ENCODE data around the gene DNAJB8.
A peak's percentile ranks its signal among the peaks of the same experiment; 100 is the strongest.

DNAJB8 gene

DNA sequence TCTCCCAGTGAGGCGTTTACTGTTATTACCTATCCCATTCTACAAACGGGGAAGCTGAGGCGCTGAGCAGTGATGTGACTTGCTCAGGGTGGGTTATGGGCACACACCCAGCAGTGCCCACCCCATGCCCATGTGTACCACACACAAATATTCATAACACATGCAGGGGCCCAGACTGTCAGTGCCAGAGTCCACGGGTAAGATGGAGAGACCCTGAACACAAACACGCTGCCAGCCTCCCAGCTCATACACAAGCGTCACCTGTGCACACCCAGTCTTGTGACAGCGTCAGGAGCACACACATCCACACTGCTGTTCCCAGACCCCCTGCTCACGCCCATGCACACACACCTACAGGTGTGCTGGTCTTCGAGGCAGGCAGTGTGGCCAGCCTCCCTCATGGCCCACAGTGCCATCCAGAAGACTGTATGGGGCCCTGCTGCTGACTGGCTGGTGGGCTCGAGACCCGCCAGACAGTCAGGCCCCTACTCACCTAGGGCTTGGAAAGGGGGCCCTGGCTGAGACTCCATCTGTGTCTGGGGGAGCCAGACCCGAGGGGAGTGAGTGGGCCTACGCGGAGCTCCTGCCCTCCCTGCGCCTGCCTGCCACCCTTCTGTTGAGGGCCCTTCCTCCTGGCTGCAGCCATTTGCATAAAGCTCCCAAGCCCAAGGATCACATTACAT is 39.4 kb downstream of the DNAJB8 start:
- DNase-seq (ENCODE audit: low read depth, low spot score) = no peak

DNA sequence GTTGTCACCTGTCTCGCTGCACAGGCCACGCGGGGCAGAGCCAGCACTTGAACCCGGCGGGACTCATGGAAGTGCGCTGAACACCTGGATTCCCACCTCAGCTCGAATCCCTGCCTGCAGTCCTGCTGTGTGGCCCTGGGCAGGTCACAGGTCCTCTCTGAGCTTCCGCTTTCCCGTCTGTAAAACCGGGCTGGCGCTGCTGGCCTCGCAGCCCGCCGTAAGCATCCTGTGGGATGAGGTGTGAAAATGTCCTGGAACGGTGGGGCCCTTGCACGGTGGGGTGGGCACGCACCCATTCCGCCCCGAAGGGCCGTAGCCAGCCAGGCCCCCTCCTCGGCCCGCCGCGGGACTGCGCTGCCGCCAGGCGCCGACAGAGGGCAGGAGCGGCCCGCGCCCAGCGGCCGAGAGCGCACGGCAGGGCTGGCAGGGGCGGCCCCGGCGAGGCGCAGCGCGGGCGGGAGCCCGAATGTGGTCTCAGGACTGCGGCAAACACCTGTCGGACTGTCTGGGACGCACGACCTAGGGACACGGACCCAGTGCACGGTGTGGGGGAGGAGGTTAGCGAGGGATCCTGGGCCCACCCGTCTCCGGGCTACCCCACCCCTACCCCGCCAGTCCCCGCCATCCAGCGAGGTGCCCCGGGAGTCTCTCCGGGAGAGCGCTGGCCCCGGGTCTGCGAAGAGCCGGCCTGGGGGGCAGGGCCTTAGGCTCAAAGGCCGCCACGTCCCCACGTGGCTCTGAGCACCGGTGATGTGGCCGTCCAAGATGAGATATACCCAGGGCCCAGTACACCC is 40.4 kb downstream of the DNAJB8 start:
- peak; percentile 16 for DNase-seq (ENCODE audit: low read depth, low spot score)

DNA sequence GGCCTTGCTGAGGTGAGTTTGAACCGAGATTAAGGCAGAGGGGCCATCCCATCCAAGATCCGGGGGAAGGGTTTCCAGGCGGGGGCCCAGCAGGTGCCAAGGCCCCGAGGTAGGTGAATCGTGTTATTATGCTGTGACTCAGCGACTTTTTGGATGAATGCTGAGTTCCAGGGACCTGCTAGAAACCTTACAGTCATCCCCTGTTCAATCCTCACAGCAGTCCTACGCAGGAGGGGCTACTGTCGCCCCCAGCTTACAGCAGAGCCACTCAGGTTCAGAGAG is 40.9 kb downstream of the DNAJB8 start:
- DNase-seq (ENCODE audit: low read depth, low spot score) = no peak

DNA sequence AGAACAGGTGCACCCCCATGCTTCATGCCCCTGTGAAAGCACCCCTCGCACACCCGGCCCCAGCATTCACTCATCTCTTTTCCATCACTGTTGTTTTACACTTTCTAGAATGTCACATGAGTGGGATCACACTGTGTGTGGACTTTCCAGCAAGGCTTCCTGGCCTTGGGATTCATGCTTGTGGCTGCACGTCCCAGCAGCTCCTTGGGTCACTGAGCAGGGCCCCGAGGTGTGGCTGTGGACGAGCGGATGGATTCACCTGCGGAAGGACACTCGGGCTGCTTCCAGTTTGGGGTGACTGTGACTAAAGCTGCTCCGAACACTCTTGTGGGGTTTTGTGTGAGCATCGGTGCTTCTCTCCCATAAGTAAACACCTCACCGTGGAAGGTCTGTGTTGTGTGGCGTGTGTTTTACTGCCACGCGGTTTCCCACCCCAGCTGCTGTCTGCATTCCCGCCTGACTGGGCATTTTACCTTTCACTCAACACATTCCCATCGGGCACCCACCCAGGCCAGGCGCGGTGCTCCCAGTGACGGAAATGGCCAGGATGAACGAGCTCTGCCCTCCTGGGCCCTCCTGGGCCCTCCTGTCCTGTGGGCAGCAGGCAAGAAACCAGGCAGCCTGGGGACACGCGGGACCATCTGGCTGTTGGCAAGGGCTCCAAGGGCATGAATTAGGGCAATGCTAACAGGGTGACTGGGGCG is 41.4 kb downstream of the DNAJB8 start:
- no peak for DNase-seq (ENCODE audit: low read depth, low spot score)

DNA sequence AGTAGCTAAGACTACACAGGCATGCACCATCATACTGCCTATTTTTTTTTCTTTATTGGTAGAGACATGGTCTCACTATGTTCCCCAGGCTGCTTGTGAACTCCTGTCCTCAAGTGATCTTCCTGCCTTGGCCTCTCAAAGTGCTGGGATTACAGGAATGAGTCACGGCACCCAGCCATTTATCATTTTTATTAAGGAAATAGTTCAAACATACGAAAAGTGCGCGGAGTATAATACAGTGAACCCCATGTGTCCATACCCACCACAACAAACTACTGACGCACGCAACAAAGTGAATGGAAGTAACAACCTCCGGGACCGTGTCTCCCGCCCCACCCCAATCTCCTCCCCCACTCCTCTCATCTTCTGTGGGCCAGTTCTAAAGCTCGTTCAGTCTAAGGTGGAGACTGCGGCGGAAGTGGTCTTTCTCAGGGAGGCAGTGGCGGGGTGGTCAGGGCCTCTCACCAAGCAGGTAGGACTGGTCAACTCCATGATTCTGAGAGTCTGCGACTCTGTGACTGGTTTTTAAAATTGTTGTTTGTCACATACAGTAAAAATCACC is 42.1 kb downstream of the DNAJB8 start:
- no peak for DNase-seq (ENCODE audit: low read depth, low spot score)

DNA sequence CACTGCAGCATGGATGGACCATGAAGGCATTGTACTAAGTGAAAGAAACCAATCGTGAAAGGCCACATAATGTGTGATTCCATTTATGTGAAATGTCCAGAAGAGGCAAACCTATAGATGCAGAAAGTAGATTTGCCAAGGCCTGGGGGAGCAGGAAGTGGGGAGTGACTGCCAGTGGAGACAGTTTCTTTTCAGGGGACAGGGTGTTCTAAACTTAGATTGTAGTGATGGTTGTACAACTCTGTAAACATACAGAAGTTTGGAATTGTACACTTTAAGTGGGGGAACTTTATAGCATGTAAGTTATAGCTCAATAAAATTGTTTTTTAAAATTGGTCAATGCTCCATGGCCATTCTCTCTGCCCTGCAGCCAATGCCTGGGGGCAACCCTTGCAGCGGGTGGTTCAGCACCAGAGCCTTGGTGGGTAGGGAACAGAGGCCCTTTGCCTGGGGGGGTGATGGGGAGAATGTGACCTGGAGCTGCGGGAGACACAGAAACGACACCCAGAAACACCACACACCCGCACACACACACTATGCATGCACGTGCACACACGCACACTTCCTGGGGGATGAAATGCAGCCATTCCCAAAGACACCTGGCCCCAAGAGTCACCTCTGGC is 43.1 kb downstream of the DNAJB8 start:
- DNase-seq (ENCODE audit: low read depth, low spot score) = no peak

DNA sequence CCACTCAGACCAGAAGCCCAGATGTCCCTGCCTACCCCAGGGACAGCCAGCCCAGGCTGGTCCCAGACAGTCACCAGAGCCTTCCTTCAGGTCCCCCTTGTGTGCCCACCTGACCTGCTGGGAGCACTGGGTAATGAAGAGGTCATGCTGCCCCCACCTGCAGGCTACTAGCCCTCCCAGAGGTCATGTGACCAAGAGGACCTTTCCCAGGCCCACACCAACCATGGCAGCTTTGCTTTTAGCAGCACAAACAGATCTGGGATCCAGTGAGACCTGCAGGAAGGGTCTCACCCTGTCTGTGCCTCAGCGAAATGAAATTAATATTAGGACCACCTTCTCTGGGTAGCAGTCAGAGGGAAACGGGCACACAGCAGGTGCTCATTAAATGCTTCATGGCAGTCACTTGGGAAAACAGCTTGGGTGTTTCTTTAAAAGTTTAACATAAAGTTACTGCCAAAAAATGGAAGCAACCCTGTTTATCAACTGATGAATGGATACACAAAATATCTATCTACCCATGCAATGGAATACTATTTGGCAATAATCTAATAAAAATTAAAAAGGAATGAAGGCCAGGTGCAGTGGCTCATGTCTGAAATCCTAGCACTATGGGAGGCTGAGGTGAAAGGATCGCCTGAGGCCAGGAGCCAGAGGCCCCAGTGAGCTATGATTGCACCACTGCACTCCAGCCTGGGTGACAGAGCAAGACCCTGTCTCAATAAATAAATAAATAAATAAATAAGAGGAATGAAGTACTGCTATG is 43.7 kb downstream of the DNAJB8 start:
- no peak for DNase-seq (ENCODE audit: low read depth, low spot score)

DNA sequence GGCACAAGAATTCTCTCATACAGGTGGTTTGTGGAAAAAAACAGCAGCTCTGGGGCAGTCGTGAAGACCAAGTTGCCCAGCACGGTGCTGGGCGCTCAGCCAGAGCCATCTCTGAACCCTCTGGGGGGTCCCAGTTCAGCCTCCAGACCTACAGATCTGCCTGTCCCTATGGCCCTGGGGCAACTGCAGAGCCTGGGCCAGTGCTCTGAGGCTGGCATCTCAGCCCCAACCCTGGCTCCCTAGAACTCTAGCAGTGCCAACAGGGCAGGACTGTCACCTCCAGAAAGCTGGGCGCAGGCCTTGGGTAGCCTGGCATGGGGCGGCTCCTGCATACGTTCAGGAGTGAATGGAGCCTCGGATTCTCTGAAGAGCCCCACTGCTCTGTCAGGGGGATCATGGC is 44.7 kb downstream of the DNAJB8 start:
- DNase-seq (ENCODE audit: low read depth, low spot score) = no peak

DNA sequence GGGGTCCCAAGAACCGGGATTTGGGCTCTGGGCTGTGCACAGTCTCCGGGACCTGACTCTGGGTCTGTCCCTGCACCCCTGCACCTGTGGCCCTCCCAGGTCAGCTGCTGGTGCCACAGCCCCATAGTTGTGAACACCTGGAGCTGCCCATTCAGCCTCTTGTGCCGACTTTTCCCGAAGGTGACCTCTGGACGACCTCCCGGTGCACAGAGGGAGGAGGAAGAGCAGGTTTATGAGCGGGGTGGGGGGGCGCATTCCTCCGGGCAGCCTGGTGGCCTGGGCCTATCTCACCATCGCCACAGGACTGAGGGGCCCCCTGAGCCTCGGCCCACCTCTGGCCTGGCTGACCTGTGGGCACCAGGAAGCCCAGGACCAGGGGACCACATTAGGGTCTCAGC is 45.3 kb downstream of the DNAJB8 start:
- DNase-seq (ENCODE audit: low read depth, low spot score) = no peak

DNA sequence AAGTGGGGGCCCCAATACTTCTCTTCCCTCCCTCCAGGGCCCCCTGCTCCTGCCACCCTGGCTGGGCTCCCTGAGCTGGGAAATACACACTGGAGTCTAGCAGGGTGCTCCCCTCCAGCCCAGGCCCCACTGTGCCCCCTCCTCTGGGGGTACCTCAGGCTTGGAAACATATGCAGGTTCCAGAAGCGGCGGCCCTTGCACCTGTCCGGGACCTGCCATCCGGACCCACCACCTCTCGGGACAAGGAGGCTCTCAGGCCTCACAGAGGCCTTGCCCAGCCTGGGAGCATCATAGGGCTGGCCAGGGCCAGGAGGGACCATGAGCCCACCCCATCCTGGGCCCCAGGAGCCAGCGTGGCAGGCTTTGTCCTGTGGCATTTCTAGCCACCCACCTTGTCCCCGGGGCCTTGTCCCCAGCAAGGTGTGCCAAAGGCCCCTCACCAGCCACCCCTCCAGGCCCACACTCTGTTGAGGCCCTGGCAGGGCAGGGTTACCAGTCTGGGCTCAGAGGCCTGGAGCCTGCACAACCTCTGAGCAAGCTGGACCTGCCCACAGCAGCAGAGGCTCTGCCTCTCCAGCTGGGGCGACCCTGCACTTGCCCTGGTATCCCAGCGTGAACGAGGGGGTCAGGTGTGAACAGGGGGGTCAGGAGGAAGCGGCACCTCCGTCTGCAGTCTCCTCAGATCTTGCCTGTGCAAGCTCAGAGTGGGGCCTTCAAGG is 45.8 kb downstream of the DNAJB8 start:
- DNase-seq (ENCODE audit: low read depth, low spot score) = no peak

DNA sequence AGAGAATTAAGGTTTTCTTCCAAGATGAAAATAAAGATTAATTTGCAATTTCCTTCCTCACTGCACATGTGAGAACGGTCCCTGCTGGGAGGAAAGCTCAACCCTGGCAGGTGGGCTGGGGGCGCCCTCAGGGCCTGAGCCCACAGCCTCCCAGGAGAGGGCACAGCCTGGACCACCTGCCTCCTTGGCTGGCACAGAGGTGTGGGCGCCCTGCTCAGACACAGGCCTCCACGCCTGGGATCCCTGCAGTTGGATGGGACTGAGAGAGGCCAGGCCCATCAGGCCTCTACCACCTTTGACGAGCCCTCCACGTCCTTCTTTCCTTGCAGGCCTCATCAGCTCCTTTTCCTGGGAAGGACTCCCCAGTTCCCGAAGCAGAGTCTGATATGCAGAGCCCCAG is 46.4 kb downstream of the DNAJB8 start:
- DNase-seq (ENCODE audit: low read depth, low spot score) = no peak

DNA sequence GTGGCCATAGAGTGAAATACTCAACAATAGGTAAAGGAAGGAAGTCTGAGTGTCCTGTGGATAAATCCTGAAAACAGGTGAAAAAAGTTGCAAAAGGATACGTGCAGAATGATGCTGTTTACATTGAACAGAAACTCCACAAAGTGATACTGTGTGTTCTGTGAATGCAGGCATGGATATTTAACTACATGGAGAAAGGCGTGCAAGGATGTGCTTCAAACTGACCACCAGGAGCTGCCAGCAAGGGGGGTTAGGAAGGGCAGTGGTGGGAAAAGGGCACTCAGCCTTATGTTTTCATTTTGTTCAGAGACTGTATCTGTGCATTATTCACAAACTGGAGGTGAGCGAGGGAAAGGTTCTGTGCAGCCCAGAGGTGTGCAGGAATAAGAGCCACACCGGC is 47.4 kb downstream of the DNAJB8 start:
- no peak for DNase-seq (ENCODE audit: low read depth, low spot score)

DNA sequence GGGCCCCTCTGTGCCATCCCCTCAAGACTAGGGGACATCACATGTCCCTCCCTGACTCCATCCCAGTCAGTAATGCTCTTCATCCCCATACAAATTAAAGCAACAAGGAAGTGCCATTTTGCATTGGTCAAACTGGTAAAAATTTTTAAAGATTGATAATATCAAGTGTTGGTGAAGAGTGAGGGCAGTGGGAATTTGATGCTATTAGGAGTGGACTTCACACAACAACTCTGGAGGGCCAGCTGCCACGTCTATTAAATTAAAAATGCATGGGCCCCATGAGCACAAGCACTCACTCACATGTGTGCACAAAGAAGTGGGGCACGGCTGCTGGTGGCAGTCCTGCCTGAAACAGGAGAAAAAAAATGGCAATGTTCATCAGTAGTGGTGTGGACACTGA is 47.8 kb downstream of the DNAJB8 start:
- DNase-seq (ENCODE audit: low read depth, low spot score) = no peak

DNA sequence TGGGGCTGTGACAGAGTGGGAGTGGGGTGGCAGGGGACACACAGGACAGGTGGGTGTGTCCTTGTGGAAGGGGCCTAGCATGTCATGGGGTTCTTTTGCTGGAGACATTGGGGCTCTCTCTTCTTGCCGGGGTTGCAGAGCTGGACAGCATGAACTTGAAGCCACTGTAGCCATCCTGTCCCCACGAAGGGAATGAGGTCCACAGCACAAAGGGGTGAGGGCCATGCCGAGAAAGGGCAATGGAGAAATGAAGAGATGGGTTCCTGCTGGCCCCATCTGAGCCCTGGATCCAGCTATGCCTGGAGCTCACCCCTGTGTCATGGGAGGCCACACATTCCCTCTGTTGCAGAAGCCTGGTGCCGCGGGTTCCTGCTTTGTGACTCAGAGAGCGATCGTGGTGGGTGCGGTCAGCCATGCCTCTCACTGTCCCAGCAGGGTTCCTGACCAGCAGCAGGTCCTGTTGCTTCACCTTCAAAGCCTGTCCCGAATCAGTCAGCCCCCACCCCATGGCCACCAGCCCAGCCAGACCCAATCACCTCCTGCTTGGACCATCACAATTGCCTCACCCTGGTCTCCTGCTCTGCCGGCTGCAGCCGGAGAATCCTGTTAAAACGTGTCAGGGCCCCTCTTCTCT is 50.0 kb downstream of the DNAJB8 start:
- DNase-seq (ENCODE audit: low read depth, low spot score) = no peak

DNA sequence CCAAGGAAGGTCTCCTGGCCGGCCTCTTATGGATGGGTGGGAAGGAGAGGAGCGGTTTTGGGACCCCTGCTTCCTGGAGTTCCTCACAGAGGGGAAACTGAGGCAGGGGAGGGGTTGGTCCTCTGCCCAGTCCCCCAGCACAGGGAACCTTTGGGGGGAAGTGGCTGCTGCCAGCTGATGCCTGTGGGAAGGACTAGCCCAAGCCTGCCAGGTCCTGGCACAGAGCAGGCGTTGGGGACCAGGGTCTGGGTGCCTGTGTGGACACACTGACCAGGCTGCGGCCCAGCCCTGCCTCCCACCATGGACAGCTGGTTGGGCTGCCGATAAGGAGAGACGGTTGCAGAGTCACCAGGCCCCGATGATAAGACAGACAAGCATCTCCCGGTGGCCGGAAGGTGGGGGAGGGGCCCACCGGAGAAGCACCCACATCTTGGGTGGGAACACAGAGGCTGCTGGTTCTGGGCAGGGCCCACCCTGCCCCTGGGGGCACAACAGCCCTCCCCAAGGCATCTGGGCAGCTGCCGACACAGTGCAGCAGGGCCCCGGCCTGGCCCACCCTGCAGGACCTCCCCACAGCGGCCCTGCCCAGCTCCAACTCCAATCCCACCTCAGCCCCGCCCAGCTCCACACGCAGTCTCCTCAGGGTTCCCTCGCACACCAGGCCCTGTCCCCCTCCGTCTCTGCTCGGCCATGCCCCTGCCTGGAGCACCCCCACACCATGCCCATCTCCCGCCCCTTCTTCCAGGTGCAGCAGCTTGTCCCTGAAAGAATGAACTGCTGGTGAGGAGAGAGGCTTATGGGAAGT is 50.7 kb downstream of the DNAJB8 start:
- no peak for DNase-seq (ENCODE audit: low read depth, low spot score)

DNA sequence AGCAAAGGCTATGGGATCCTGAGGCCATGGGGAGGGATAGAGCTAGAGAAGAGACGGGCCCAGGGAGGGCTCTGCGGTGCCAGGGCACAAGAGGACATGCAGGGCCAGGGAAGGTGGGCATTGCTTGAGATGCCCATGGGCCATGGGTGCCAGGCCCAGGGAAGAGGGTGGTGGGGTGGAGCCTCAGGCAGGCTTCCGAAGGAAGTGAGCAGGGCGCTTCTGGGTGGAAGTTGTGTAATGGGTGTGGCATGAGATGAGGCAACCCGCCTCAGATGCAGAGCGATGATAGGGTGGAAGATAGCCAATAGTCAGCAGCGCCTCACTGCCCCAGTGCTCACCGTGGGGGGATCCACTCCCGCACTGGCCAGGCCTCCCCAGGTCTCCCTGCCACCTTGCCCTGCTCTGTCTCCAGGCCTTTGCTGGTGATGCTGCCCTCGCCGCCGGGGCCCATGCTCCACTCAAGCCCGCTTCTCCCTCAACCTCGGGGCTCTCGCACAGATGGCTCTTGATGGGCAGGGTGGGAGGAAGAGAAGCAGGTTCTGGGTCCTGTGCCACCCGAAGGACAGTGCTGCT is 51.4 kb downstream of the DNAJB8 start:
- DNase-seq (ENCODE audit: low read depth, low spot score) = no peak

DNA sequence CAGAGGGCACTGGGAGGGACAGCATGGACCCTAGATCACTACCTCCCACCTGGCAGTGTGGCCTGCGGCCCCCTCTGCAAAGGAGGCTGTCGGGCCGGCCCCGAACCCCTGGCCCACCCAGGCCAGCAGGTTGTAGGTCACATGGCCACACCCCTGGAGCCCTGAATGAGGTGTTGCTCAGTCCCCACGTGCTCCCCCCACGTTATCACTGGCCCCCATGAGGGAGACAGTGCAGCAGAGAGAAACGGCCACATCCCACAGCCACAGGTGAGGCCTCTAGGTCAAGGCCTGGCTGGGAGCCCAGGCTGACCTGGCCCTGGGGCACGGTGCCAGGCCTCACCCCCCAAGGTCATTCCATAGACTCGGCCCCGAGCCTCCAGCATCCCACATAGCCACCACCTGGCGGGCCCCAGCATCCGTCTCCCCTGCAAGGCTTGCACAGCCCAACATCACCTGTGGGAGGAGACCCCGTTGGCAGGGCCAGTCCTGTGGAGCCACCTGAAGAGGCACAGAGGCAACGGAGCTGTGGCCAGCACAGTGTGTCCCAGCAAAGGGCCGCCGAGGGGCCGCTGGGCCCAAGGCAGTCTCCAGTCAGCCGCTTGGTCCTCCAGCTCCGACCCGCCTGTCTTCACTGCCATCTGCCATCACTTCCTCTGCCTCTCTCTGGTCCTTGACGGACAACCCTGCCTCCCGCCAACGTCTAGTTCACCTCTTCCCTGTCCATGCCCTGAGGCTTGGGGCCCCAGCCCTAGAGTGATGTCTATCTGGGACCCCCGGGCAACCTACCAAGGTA is 53.1 kb downstream of the DNAJB8 start:
- no peak for DNase-seq (ENCODE audit: low read depth, low spot score)

DNA sequence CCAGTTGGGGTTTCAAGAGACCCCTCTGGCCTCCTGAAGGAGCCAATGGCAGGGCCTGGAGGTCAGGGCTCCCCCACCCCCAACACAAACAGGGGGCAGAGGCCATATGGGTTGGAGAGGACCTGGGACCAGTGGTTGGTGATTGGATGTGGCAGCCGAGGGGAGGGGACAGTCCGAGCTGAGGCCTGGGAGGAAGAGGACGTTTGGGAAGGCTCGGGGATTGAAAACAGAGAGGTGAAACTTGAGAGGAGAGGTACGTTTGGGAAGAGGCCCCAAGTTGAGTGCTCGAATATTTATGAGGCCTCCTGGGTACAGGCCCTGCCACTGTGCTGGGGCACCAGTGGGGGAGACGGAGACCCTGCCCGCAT is 53.7 kb downstream of the DNAJB8 start:
- no peak for DNase-seq (ENCODE audit: low read depth, low spot score)
